Stimulated activated CD4-positive, alpha-beta T cell treated with anti-CD3 and anti-CD28 coated beads, Interleukin-12 subunit alpha, Interleukin-12 subunit beta, amount 100 ng/mL, for 48 hours (primary cell): Measurements from ENCODE around the gene WFIKKN2.

Experiments
- DNase-seq, 3 donors: peaks; one replicate each; pipeline ENCODE4 v3.0.0-alpha.2; 2020; ENCODE audit warnings: low read depth in 2 of 3, low spot score in 1 of 3

WFIKKN2 gene

DNA sequence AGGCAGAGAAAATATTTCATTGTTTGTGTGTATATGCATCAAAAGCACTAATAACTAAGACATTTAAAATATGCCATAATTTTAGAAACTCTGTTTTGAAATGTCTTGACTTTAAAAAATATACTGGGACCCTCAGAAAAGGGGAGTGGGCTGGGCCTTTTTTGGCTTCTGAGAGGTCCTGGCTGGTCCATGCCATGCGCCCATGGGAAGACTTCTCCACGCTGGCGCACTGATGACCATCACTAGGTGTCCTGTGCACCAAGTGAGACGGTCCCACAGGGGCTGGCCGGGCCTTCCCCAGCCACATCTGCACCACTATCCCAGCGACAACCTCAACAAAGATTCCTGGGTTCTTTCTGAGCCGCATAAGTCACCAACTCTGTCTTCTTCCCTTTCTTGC lies 27.0 kb upstream of the WFIKKN2 start:
- no peak for DNase-seq

DNA sequence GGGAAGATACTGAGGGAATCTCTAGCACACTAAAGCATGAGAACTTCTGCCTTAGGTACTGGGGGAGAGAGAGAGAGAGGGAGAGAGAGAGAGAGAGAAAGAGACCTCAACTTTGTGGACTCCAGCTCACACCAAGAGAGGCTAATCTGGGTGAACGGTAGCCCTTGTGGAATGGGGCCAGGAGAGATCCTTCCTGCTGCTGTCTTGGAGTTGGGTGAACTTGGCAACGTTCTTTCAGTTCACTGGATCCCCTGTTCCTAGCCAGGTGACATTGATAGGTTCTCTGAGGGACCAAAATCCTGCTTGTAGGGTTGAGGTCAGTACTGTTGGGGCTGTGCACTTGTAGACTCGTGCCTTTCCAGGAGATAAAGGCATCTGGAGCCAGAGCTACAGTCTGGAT lies 26.5 kb upstream of the WFIKKN2 start:
- no peak for DNase-seq

DNA sequence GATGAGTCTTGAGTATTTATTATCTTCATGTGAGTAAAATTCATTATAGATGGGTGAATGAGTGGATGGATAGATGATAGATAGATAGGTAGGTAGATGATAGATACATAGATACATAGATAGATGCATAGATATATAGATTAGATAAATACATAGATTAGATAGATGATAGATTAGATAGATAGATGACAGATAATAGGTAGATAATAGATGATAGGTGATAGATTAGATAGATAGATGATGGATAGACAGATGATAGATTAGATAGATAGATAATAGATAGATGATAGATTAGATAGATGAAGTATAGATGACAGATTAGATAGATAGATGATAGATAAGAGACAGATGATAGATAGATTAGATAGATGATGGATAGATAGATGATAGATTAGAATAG lies 21.8 kb upstream of the WFIKKN2 start:
- DNase-seq, result no peak

DNA sequence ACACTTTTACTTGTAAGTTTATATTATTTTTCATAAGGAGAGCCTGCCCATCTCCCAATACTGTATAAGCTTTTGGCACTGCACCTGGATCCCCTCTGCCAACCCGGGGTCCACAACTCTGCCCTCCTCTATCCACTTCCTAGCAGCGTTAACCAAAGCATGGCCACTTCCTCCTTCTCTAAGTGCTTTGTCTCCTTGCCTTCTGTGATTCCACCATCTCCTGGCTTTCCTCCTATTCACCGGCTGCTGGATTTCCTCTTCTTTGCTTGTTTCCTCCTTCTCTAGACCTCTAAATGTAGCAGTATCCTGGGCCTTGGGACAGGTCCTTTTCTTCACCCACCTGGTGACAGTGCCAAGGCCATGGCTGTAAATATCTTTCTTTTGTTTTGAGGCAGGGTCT lies 20.0 kb upstream of the WFIKKN2 start:
- no peak for DNase-seq

DNA sequence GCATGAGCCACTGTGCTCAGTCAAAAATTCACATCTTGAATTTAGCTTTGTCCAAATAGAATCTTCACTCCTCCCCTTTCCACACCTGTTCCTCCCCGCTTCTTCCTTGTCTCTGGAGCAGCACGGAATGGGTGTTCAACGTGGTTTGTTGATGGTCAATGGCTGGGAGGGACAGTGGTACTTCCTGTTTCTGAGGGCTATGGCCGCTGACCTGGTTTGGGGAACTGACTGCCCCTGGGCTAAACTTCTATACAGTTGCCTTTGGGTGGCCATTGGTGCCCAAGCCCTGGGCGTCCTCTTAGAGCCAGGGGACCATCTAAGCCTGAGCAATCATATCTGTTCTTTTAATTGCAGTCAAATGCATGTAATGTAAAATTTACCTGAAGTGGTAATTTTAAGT lies 19.1 kb upstream of the WFIKKN2 start:
- no peak for DNase-seq

DNA sequence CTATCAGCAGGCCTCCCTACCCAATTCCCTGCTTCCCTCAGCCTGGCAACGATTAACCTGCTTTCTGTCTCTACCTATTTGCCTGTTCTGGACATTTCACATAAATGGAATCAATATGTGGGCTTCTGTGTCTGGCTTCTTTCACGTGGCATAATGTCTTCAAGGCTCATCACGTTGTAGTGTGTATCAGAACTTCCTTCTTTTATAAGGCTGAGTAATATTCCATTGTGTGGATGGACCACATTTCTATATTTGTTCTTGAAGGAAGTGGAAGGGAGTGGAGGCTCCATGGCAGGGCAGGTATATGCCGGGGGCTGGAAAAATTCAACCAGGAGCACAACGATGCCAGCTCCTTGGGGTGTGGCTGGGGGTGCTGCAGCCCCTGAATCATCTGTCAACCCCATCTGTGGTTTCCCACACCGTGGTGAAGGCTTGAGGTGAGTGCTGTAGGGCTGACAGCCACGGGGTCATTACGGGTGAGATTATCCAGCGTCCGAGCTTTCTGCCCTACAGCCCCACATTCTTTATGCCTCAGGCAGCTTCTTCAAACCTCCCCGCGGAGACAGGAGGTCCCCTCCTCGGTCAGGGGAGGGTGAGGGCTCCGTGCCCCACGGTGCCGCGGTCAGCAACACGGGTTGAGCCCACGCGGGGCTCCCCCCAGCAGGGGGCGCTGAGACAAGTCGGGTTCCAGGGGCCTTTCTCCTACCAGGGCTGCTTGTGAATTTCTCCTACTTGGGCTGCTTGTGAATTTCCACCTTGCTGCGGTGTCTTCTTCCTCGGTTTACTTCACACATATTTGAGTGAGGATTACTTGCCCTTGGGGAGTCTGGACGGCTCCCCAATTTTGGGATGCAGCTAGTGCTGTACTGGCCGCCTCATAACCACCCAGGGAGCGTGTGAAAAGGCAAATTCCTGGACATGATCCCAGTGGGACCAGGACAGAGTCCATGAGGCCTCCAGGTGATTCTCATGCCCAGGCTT lies 18.3 kb upstream of the WFIKKN2 start:
- DNase-seq, result peak; percentile 15 to 48 (median 48)

DNA sequence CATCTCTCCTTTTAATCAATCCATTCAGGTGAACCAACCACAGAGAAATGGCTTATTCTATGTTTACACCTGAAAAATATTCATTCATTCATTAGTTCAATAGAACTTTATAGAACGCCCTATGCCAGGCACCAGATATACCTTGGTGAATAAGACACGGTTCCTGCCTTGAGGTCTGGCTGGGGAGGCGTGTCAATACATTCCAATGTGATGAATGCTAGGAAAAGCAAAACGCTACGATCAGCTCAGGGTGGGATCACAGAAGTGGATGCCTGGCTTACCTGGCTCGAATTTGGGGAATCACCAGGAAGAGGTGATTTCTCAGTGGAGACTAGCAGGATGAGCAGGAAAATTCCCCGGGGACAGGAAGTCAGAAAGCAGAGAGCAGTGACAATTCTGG lies 17.5 kb upstream of the WFIKKN2 start:
- DNase-seq, result no peak

DNA sequence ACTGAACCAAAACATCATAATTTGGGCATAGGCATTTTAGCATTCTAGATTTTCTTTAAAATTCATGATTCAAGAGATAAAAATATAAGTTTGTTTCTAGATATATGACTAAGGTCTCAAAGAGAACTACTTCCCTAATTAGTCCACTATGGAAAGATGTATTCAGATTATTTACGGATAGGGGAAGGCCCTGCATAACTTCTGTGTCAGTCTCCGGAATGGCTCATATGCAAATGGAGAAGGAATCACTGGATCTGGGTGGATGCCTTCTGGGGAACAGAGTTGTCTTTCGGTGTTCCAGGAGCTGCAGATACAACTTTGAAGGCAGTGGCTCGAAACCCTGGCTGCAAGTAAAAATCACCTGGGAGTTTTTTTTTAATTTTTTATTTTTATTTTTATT lies 17.1 kb upstream of the WFIKKN2 start:
- no peak for DNase-seq

DNA sequence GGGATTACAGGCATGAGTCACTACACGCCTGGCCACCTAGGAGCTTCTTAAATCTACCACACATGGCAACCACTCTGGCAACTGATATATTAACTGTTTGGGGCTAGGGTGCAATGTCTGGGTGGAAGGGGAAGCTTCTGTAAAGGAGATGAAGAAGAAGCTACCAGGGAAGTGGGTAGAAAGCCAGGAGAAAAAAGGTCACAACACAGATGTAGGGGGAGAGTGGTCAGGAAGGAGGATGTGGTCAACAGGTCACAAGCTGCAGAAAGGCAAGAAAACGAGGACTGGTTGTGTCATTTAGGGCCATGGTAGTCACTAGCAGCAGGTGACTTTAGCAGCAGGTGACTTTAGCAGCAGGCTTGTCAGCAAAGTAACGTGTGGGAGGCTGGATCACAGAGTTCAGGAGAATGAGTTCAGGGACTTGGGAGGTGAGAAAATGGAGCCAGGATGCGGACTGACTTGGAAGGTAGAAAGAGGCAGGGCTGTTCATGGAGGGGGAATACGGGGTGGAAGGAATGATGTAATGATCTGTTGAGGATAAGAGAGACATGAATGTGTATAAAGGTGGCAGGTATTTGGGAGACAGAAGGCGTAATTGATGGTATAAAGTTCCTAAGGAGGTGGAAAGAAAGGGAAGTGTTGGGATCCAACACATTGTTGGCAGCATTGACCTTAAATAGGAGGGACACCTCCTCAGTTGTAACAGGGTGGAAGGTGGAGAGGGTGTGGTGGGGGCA lies 16.3 kb upstream of the WFIKKN2 start:
- no peak for DNase-seq

DNA sequence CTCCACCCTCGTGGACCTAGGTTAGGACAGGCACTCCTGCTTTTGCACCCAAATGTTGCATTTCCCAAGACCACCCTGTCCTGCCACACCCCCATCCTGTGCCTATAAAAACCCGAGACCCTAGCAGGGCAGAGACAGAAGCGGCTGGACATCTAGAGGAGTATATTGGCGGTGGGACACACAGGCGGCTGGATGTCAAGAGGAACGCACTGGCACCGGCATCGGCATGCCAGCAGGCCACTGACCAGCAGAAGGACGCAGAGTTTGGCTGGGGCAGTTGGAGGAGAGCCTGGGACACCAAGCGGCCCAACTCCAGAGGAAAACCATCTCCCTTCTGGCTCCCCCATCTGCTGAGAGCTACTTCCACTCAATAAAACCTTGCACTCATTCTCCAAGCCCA lies 14.7 kb upstream of the WFIKKN2 start:
- DNase-seq, result no peak

DNA sequence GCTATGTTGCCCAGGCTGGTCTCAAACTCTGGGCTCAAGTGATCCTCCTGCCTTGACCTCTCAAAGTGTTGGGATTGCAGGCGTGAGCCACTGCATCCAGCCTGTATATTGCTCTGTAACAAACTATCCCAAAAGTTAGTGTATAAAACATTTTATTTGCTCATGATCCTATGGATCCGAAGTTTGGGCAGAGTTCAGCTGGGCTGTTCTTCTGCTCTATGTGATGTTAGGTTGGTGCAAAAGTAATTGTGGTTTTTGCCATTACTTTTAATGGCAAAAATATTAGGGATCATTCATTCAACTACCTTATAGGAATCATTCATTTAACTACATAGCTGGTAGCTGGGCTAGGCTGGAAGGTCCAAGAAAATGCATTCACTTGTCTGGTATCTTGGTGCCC lies 12.8 kb upstream of the WFIKKN2 start:
- DNase-seq, result no peak

DNA sequence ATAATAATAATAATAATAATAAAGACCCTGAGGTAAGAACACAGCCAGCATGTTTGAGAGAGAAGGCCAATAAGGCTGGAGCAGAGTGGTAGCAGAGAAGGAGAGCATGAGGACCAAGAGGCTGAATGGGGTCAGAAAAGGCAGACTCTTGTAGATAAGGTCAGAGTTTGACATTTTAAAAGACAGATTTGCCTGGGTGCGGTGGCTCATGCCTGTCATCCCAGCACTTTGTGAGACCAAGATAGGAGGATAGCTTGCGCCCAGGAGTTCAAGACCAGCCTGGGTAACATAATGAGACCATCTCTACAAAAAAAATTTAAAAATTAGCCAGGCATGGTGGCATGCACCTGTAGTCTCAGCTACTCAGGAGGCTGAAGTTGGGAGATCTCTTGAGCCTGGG lies 11.0 kb upstream of the WFIKKN2 start:
- no peak for DNase-seq

DNA sequence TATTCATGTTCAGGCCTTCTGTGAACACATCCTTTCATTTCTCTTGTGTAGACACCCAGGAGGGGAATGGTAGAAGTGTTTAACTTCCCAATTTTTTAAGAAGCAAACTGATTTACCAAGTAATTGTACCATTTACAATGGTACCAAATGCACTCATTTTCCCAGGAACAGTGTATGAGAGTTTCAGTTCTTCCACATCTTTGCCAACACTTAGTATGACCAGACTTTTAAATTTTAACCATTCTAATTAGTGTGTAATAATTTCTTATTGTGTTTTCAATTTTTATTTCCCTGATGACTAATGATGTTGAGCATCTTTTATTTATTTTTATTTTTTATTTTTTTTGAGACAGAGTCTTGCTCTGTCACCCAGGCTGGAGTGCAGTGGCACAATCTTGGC lies 10.2 kb upstream of the WFIKKN2 start:
- DNase-seq, result no peak

DNA sequence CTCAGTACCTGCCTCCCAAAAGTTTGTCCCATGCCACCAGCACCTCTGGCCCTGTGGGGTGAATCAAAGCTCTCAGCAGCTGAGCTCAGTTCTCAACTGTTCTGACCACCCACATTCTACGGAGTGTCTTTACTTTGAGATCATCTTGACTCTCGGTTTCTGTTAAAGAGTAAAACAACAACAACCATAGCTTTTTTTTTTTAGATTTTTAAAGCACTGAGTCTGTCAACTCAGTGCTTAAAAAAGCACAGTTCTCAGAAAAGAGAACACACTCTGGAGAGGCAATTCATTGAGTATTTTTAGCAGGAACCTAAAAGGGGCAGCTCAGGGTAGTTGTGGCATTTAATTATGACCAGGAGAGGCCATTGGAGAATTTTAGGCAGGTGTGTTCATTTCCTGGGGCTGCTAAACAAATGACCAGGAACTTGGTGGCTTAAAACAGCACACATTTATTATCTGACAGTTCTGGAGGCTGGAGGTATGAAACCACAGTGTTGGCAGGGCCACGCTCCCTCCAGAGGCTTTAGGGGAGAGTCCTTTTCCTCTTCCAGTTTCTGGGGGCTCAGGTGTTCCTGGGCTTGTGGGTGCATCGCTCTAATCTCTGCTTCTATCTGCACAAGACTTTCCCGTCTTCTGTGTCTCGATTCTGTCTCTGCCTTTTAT lies 6.7 kb upstream of the WFIKKN2 start:
- DNase-seq, result no peak

DNA sequence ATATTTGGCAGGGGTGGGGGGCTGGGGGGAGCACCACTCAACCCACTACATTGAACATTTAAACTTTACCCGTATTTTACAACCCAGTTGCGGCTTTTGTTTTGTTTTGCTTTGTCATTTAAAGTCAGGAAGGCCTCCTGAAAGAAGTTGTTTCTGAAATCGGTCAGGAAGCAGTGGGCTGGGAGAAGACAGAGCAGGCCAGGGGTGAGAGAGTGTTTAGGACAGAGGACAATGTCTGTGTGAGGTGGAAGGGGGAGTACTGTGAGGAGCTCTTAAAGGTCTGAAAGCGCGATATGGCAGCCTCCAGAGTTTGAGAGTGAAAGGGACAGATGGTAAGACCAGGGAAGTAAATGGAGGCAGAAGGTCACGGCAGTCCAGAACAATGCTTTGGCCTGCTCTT lies 6.1 kb upstream of the WFIKKN2 start:
- no peak for DNase-seq

DNA sequence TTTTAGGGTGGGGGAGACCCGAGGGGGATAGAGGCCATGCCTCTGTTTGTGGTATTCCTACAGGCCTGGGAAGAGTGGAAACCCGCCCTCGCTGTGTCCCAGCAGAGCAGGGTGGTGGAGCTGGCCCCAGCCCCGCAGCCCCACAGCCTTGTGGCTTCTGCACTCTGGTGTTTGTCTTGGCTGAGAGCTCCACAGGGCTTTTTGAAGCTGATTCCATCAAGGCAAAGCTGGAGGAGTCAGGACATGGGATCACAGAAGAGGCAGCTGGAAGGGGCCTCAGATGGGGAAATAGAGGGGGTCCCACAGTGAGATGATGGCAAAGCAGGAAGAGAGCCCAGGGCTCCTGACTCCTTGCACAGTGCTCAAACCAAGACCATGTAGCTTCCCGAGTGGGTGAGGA lies 5.0 kb upstream of the WFIKKN2 start:
- DNase-seq, result no peak

DNA sequence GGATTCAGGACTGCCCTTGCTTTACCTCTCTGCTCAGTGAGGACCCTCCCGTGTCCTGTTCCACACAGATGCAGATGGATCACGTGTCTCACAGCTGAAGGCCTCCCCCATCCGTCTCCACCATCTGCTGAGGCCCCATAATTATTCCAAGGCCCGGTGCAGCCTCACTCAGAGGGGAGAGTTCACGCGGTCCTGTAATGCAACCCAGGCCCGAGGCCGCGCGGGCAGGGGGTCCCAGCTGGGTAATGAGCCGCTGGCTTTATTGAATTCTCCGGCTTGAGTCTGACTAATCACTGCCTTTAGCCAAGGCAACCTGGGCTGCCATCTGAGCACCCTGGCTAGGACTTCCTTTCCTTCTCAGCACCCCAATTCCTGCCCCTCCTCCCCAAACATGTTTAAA lies 4.4 kb upstream of the WFIKKN2 start:
- DNase-seq, result no peak

DNA sequence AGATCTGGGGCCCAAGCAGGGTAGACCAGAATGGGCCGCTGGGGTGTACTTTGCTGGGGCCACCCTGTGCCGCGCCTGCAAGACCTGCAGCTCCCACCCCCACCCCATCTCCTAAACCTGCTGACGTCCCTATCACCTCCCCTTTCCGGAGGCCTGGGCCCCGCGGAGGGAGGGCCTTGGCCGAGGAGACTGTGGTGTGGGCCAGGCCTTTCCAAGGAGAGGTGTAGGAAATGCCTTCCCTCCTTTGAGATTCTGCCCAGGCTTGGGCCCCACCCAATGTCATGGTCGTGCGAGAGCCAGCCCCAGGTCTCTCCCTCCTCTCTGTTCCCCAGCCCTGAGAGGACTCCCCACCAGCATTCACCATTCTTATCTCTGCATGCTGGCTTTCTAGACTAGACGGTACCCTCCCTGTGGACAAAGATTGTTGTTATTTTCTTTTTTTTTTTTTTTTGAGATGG lies 3.9 kb upstream of the WFIKKN2 start:
- DNase-seq, result no peak

DNA sequence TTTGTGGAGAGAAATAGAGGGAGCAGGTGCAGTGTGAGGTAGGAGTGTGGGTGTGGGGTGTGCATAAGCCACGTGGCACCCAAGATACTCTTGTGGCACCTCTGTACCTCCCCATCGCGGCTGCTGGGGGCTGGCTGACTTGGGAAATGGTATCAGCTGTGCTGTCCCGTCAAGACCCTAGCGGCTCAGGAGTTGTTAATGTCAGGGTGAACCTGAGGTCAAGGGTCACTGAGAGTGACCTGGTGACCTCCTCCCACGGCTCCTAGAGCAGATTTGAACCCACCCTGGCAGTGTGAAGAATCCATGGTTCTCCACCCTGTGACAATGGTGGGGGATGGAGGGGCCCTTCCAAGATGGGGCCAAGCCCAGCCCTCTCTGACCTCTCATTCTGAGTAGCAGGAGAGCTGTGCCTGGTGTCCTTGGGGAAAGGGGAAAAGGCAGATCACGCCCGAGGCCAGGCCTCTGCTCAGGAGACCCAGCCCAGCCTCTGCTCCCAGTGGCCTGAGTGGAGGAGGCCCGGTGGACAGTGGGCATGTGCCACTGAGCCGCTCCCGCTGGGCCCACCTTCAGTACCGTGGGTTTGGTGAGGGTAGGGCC lies 3.0 kb upstream of the WFIKKN2 start:
- DNase-seq, result no peak

DNA sequence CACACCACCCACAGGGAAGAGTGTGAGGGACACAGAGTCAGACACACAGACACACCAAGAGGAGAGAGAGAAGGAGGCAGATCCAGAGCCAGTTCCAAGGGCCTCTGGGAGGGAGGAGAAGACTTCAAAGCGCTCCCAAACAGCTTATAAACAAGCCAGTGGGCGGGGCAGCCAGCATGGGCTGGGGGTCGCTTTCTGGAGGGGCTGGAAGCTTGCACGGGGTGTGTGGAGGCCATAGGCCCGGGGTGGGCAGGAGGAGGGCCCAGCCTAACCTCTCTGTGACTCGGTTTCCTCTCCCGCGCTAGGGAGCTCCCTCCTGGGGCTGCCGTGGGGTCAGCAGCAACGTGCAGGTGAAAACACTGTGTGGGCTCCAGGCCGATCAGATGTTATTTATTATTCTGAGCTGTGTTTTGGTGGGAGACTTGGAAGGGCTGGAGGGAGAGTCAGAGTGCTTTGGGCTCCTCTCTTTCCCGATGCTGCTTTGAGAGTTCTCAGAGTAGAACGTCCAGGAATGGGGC lies 2.5 kb upstream of the WFIKKN2 start:
- no peak for DNase-seq
